H1 (cell line): ENCODE data around the gene INAFM1. TPM values are rescaled to one million over a fixed set of nuclear protein-coding genes. Genes with fewer than 3 reads are reported as not detected.
A peak's percentile ranks its signal among the peaks of the same experiment; 100 is the strongest.

Source experiments
- CTCF ChIA-PET: fragments of 300-600 bp; sonication (Branson Sonifier 250); formaldehyde crosslinking; loops from one replicate; lab custom pipeline; 2021; ENCODE audit not compliant: partially characterized antibody; lab: Charles Lee
- POLR2A ChIA-PET: fragments of 300-600 bp; sonication (Branson Sonifier 250); formaldehyde crosslinking; loops from one replicate; lab custom pipeline; 2021; ENCODE audit warnings: inconsistent platforms; ENCODE audit not compliant: partially characterized antibody; lab: Charles Lee
- DNase-seq, 2 experiments: peaks; one replicate each; pipeline versions ENCODE4 v3.0.0 to v3.0.0-alpha.2; 2010 to 2022; ENCODE audit warnings: low spot score in 2 of 2, low read depth in 1 of 2, mixed read lengths in 1 of 2
- FAIRE-seq: peaks from 2 replicates; lab custom pipeline; 2011; peaks lifted over from hg19 to GRCh38; lab: Jason Lieb, UNC
- H2AFZ ChIP-seq: 2 replicates; pipeline ENCODE4 v1.8.1; 2012; ENCODE audit warnings: low read length, inconsistent platforms
- H2AK5ac ChIP-seq: 2 replicates; pipeline ENCODE4 v1.6.1; 2013; ENCODE audit warnings: low read depth, low read length
- H2BK120ac ChIP-seq: replicated peaks from 2 replicates; pipeline ENCODE3; 2013; ENCODE audit warnings: low read depth, low read length, inconsistent platforms
- H2BK12ac ChIP-seq: 2 replicates; pipeline ENCODE4 v1.6.1; 2013; ENCODE audit warnings: low read depth, low read length
- H2BK15ac ChIP-seq: 2 replicates; pipeline ENCODE4 v1.6.1; 2013; ENCODE audit warnings: low read length
- H2BK20ac ChIP-seq: 2 replicates; pipeline ENCODE4 v1.6.1; 2013; ENCODE audit warnings: low read length
- H2BK5ac ChIP-seq: 2 replicates; pipeline ENCODE4 v1.6.1; 2013; ENCODE audit warnings: low read depth, low read length
- H3K14ac ChIP-seq: 2 replicates; pipeline ENCODE4 v1.6.1; 2013; ENCODE audit warnings: inconsistent platforms; ENCODE audit not compliant: insufficient read length
- H3K18ac ChIP-seq: 2 replicates; pipeline ENCODE4 v1.6.1; 2013; ENCODE audit warnings: low read length; ENCODE audit errors: extremely low read depth
- H3K23ac ChIP-seq: 2 replicates; pipeline ENCODE4 v1.6.1; 2013; ENCODE audit warnings: inconsistent platforms; ENCODE audit not compliant: insufficient read length
- H3K23me2 ChIP-seq: 2 replicates; pipeline ENCODE4 v1.6.1; 2013; ENCODE audit warnings: low read depth, low read length
- H3K27ac ChIP-seq: 2 replicates; pipeline ENCODE4 v1.6.1; 2011; ENCODE audit warnings: low read depth, low read length, inconsistent platforms
- H3K27me3 ChIP-seq, 4 experiments: replicated peaks in 1 of 4; 1 replicate in 1 of 4; 2 replicates in 3 of 4; pipeline versions ENCODE4 v1.6.1 to v1.8.1; 2011 to 2013; ENCODE audit warnings: low read length in 3 of 4, mild to moderate bottlenecking in 3 of 4, inconsistent platforms in 2 of 4, mixed read lengths in 2 of 4, moderate library complexity in 1 of 4; ENCODE audit not compliant: control insufficient read depth in 3 of 4, insufficient read depth in 3 of 4; ENCODE audit errors: extremely low read depth in 1 of 4
- H3K36me3 ChIP-seq, 4 experiments: 2 replicates each; pipeline versions ENCODE4 v1.6.1 to v1.8.1; 2011 to 2013; ENCODE audit warnings: mild to moderate bottlenecking in 4 of 4, low read length in 3 of 4, moderate library complexity in 2 of 4, control low read depth in 1 of 4, inconsistent platforms in 1 of 4; ENCODE audit not compliant: insufficient read depth in 4 of 4, control insufficient read depth in 2 of 4
- H3K4ac ChIP-seq: replicated peaks from 2 replicates; pipeline ENCODE3; 2013; ENCODE audit warnings: low read length, low read depth, mixed read lengths, inconsistent platforms; ENCODE audit not compliant: insufficient read length
- H3K4me1 ChIP-seq, 4 experiments: replicated peaks in 1 of 4; 1 replicate in 1 of 4; 2 replicates in 3 of 4; pipeline versions ENCODE4 v1.6.1 to v1.8.1; 2011 to 2013; ENCODE audit warnings: low read length in 3 of 4, inconsistent platforms in 2 of 4, mixed read lengths in 1 of 4; ENCODE audit not compliant: insufficient read depth in 4 of 4, control insufficient read depth in 3 of 4
- H3K4me2 ChIP-seq, 2 experiments: 2 replicates each; pipeline versions ENCODE4 v1.6.1 to v1.8.1; 2011 to 2013; ENCODE audit warnings: low read depth in 2 of 2, low read length in 2 of 2, control low read depth in 1 of 2, inconsistent platforms in 1 of 2, mild to moderate bottlenecking in 1 of 2; ENCODE audit not compliant: insufficient read depth in 1 of 2
- H3K4me3 ChIP-seq, 4 experiments: fragments of 200-600, 300-600 bp in 1 of 4; sonication (generic), shearing (Covaris generic), sonication (Bioruptor Twin) in 1 of 4; 2 replicates each; pipeline versions ENCODE4 v1.5.1 to v1.8.1; 2011 to 2016; ENCODE audit warnings: low read length in 4 of 4, low read depth in 3 of 4, control low read depth in 2 of 4, inconsistent platforms in 2 of 4, mild to moderate bottlenecking in 2 of 4, mixed read lengths in 1 of 4, moderate library complexity in 1 of 4; ENCODE audit not compliant: insufficient read depth in 2 of 4; ENCODE audit errors: extremely low read depth in 1 of 4
- H3K56ac ChIP-seq: replicated peaks from 2 replicates; pipeline ENCODE3; 2013; ENCODE audit warnings: low read depth, mild to moderate bottlenecking, mixed read lengths, low read length, inconsistent platforms; ENCODE audit not compliant: insufficient read length
- H3K79me1 ChIP-seq: 2 replicates; pipeline ENCODE4 v1.6.1; 2013; ENCODE audit warnings: low read depth, low read length, control low read depth
- H3K79me2 ChIP-seq, 2 experiments: 2 replicates each; pipeline versions ENCODE4 v1.6.1 to v1.8.1; 2012 to 2013; ENCODE audit warnings: low read length in 2 of 2, mild to moderate bottlenecking in 2 of 2, inconsistent platforms in 1 of 2; ENCODE audit not compliant: insufficient read depth in 2 of 2, control insufficient read depth in 1 of 2
- H3K9ac ChIP-seq, 4 experiments: replicated peaks in 1 of 4; 1 replicate in 1 of 4; 2 replicates in 3 of 4; pipeline versions ENCODE4 v1.6.1 to v1.8.1; 2011 to 2013; ENCODE audit warnings: low read depth in 3 of 4, low read length in 3 of 4, control low read depth in 2 of 4, mild to moderate bottlenecking in 2 of 4, moderate library complexity in 2 of 4, inconsistent platforms in 1 of 4; ENCODE audit errors: extremely low read depth in 1 of 4
- H3K9me3 ChIP-seq, 2 experiments: 2 replicates each; pipeline versions ENCODE4 v1.6.1 to v1.8.1; 2012 to 2013; ENCODE audit warnings: mild to moderate bottlenecking in 2 of 2, moderate library complexity in 2 of 2, control low read depth in 1 of 2, inconsistent platforms in 1 of 2, low read depth in 1 of 2, low read length in 1 of 2, mixed read lengths in 1 of 2; ENCODE audit not compliant: insufficient read depth in 2 of 2
- H4K20me1 ChIP-seq, 2 experiments: replicated peaks in 1 of 2; 2 replicates each; pipeline versions ENCODE3 to v1.8.1; 2011 to 2013; ENCODE audit warnings: inconsistent platforms in 2 of 2, low read length in 2 of 2, mild to moderate bottlenecking in 1 of 2; ENCODE audit not compliant: insufficient read depth in 2 of 2, control insufficient read depth in 1 of 2
- H4K5ac ChIP-seq: 2 replicates; pipeline ENCODE4 v1.6.1; 2013; ENCODE audit warnings: low read length, low read depth, mixed read lengths, inconsistent platforms; ENCODE audit not compliant: insufficient read length
- H4K8ac ChIP-seq: 2 replicates; pipeline ENCODE4 v1.8.0; 2013; ENCODE audit warnings: mild to moderate bottlenecking, moderate library complexity, low read length, inconsistent platforms; ENCODE audit not compliant: insufficient read depth; ENCODE audit errors: extremely low read depth
- H4K91ac ChIP-seq: replicated peaks from 2 replicates; pipeline ENCODE3; 2013; ENCODE audit warnings: low read length, mixed read lengths, inconsistent platforms; ENCODE audit not compliant: insufficient read length
- CBX5 ChIP-seq: fragments of 300-800, 300-1000 bp; sonication (generic); IDR thresholded peaks from 2 replicates; pipeline ENCODE4 v1.7.1; 2016; ENCODE audit warnings: antibody characterized with exemption, low read length, low read depth
- CREB1 ChIP-seq: IDR thresholded peaks from 2 replicates; pipeline ENCODE4 v1.6.1; 2012; ENCODE audit warnings: inconsistent platforms
- GABPA ChIP-seq: IDR thresholded peaks from 2 replicates; pipeline ENCODE4 v1.6.1; 2011; ENCODE audit warnings: mild to moderate bottlenecking, low read length, moderate library complexity, borderline replicate concordance; ENCODE audit not compliant: insufficient read depth
- MAFK ChIP-seq: IDR thresholded peaks from 2 replicates; pipeline ENCODE4 v1.6.1; 2012; ENCODE audit warnings: low read depth, mild to moderate bottlenecking, improper control_type of control experiment, low read length
- POU5F1 ChIP-seq: IDR thresholded peaks from 2 replicates; pipeline ENCODE4 v1.6.1; 2011; ENCODE audit warnings: low read depth, mild to moderate bottlenecking, low read length, moderate library complexity
- SIX5 ChIP-seq: IDR thresholded peaks from 2 replicates; pipeline ENCODE4 v1.6.1; 2011; ENCODE audit warnings: mild to moderate bottlenecking, low read depth, low read length
- TBP ChIP-seq: IDR thresholded peaks from 2 replicates; pipeline ENCODE4 v1.6.1; 2011; ENCODE audit warnings: low read depth, low read length, improper control_type of control experiment
- WGBS, 2 experiments: shearing (Covaris generic) in 1 of 2; methylation state at CpG; one replicate each; pipeline versions ENCODE4 v1.1.6 to v1.1.7; 2013 to 2015; ENCODE audit warnings: low lambda C conversion rate in 2 of 2, mixed read lengths in 2 of 2, inconsistent platforms in 1 of 2, low coverage in 1 of 2, missing lambda C conversion rate in 1 of 2; ENCODE audit not compliant: insufficient replicate concordance in 2 of 2, insufficient coverage in 1 of 2, insufficient read length in 1 of 2; ENCODE audit errors: extremely low coverage in 1 of 2, missing lambda C conversion rate in 1 of 2; 5-methylcytosine and 5-hydroxymethylcytosine counted together
- polyA plus RNA-seq, 7 experiments: library from polyadenylated mRNA; depleted of rRNA in 3 of 7; stranded (reverse) in 5 of 7; unstranded in 2 of 7; fragments of >200 nt in 5 of 7; fragments of 200-250 nt in 2 of 7; gene quantifications; 1 replicate in 5 of 7; 2 replicates in 1 of 7; 4 replicates in 1 of 7; pipeline versions ENCODE4 v1.2.1 to v1.2.3, GENCODE V29; 2011 to 2013; ENCODE audit warnings: missing spikeins in 2 of 7, mixed read lengths in 2 of 7
- total RNA-seq: library from RNA; stranded (reverse); fragmentation: NEBNext Ultra II Directional; extraction: Animal tissue kit (Norgen Biotek cat#: 25700); gene quantifications from 2 replicates; pipeline ENCODE4 v1.2.1, GENCODE V29; 2021
- TF ChIP-seq, protein P1 (sequence below), 3 experiments: IDR thresholded peaks; 1 replicate in 2 of 3; 2 replicates in 1 of 3; pipeline versions ENCODE4 v1.5.1 to v1.6.1; 2011; ENCODE audit warnings: low read length in 3 of 3, mild to moderate bottlenecking in 3 of 3, inconsistent platforms in 2 of 3, low read depth in 1 of 3, moderate library complexity in 1 of 3; ENCODE audit not compliant: insufficient read depth in 1 of 3; ENCODE audit errors: control extremely low read depth in 1 of 3
- TF ChIP-seq, protein P2 (sequence below): IDR thresholded peaks from 2 replicates; pipeline ENCODE4 v1.6.1; 2011; ENCODE audit warnings: low read depth, mild to moderate bottlenecking, low read length; ENCODE audit not compliant: insufficient read depth

INAFM1 gene
- total and polyA plus RNA-seq, 2 of the 8 experiments (the other 6 are each of a cell fraction or from before 2014, with no cell fraction given), result 2.6 to 3.4 TPM

GRCh38 chr19:47275791-47276461, 1.2 kb downstream of the INAFM1 start:
- Histone ChIP-seq H2BK12ac (no peak overlapping the region), H2BK15ac (peak overlapping the region; percentile 53; the same call in 1 of the 2 replicates), H2BK5ac (no peak overlapping the region), H3K14ac (no peak overlapping the region), H3K9me3 (no peaks in the 10 kb centered on the region), H4K8ac (no peak overlapping the region; the same call in 1 of the 2 replicates), H2BK120ac (no peak overlapping the region), H3K27ac (no peak overlapping the region), H3K18ac (no peak overlapping the region), H4K5ac (no peak overlapping the region), H3K23me2 (peaks cover 25% of the 10 kb centered on the region), H3K4me3 (peak overlapping the region in 3 of 4 experiments; percentile 45 to 68 (median 53); a peak in 3 of 8 replicates), H3K56ac (no peak overlapping the region), H4K20me1 (peaks cover 0 to 8% of the 10 kb centered on the region in 2 experiments), H2AK5ac (no peak overlapping the region), H3K23ac (no peak overlapping the region), H3K79me1 (no peaks in the 10 kb centered on the region), H2AFZ (no peak overlapping the region), H3K4me2 (peak overlapping the region; percentile 67 to 82; a peak in 2 of 4 replicates), H3K4ac (no peak overlapping the region), H3K36me3 (peaks cover 0 to 4% (median under 1%) of the 10 kb centered on the region in 4 experiments; a peak in 3 of 8 replicates), H3K27me3 (peaks cover 0 to 10% (median 6%) of the 10 kb centered on the region in 4 experiments; a peak in 5 of 7 replicates), H4K91ac (no peak overlapping the region), H3K79me2 (no peaks in the 10 kb centered on the region), H3K9ac (no peak overlapping the region), H2BK20ac (no peak overlapping the region), H3K4me1 (peaks cover 0 to 19% (median 8%) of the 10 kb centered on the region in 4 experiments; a peak in 6 of 7 replicates)
- FAIRE-seq (no peak), DNase-seq (no peak)
- POLR2A ChIA-PET, result interaction anchor here (0.6 to 3.6 kb wide), 10 partner anchors 11 to 144 kb away, joined by 3 to 29 read pairs (median 5); partner anchors contain the start of gene CCDC9
- CTCF ChIA-PET, result interaction anchor here (0.7 to 2.4 kb wide), 7 partner anchors 9 to 115 kb away, joined by 3 to 17 read pairs (median 5); no protein-coding TSS in a partner anchor
- WGBS, 2 experiments, result 83% methylated on average over 12 of the region's 13 CpGs; no CpG with 5 or more reads in 1 of the 2 experiments
- TF ChIP-seq SIX5 (no peak), TBP (no peak), GABPA (no peak), POU5F1 (no peak), CREB1 (no peak), MAFK (no peak), CBX5 (no peak)
- TF ChIP-seq, protein P1, sequence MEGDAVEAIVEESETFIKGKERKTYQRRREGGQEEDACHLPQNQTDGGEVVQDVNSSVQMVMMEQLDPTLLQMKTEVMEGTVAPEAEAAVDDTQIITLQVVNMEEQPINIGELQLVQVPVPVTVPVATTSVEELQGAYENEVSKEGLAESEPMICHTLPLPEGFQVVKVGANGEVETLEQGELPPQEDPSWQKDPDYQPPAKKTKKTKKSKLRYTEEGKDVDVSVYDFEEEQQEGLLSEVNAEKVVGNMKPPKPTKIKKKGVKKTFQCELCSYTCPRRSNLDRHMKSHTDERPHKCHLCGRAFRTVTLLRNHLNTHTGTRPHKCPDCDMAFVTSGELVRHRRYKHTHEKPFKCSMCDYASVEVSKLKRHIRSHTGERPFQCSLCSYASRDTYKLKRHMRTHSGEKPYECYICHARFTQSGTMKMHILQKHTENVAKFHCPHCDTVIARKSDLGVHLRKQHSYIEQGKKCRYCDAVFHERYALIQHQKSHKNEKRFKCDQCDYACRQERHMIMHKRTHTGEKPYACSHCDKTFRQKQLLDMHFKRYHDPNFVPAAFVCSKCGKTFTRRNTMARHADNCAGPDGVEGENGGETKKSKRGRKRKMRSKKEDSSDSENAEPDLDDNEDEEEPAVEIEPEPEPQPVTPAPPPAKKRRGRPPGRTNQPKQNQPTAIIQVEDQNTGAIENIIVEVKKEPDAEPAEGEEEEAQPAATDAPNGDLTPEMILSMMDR (IDR thresholded peaks at IDR 0.05; ENCODE audit: control extremely low read depth in 1 of 3, insufficient read depth in 1 of 3, low read depth in 1 of 3, low read length in 3 of 3), result no peak
- TF ChIP-seq, protein P2, sequence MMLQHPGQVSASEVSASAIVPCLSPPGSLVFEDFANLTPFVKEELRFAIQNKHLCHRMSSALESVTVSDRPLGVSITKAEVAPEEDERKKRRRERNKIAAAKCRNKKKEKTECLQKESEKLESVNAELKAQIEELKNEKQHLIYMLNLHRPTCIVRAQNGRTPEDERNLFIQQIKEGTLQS, result no peak
